ENCODE measurements around the gene CAPN8. TPM values are rescaled to one million over a fixed set of nuclear protein-coding genes. Genes with fewer than 3 reads are reported as not detected.

Gene CAPN8
- polyA plus RNA-seq, 1 of the 3 experiments (the other 2 are of a cell fraction) = not detected

DNA sequence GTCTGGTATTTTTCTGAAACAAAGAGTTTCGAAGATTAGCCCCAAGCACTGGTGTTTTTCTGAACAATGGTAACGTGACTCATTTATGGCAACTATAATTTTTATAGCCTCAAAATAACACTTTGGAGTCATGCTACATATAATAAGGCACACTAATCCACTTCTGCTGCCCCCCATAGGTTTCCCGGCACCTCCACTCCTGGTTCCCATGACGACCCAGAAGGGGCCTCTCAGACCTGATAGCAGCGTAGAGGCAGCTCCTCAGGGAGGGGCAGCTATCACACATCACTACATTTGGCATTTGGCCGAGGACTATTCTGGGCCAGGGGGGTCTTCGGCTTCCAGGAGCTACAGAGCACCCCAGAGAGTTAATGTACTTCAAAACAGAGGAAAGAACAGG lies 23.3 kb downstream of the CAPN8 start:
- TF ChIP-seq JUND (IDR thresholded peaks at IDR 0.05) = no peak
- Histone ChIP-seq H4K20me1 (ENCODE audit: insufficient read depth) (no peaks in the 10 kb centered on the region), H3K4me2 (no peak overlapping the region), H3K27me3 (ENCODE audit: insufficient read depth) (peaks cover 6% of the 10 kb centered on the region; the same call in 1 of the 2 replicates), H3K79me2 (ENCODE audit: insufficient read depth) (no peaks in the 10 kb centered on the region), H3K9ac (no peak overlapping the region), H3K36me3 (replicated peaks in 1 of 2; ENCODE audit: control insufficient read depth in 1 of 2, insufficient read depth in 2 of 2, low read length in 1 of 2) (no peaks in the 10 kb centered on the region), H3F3A (replicated peaks; ENCODE audit: insufficient read depth) (no peaks in the 10 kb centered on the region), H2AFZ (ENCODE audit: low read depth) (no peak overlapping the region), H3K4me3 (ENCODE audit: low read depth in 2 of 2, low read length in 1 of 2) (no peak overlapping the region), H3K4me1 (ENCODE audit: control insufficient read depth in 1 of 2, insufficient read depth in 2 of 2, low read depth in 1 of 2, low read length in 1 of 2) (no peaks in the 10 kb centered on the region), H3K9me3 (no peaks in the 10 kb centered on the region), H3K27ac (ENCODE audit: low read depth in 2 of 2, low read length in 1 of 2) (no peak overlapping the region), H3K9me2 (no peaks in the 10 kb centered on the region)
- DNase-seq = no peak
- POLR2A ChIA-PET = no interaction called here
- CTCF ChIA-PET = interaction anchor here (1.0 to 1.4 kb wide), 2 partner anchors 15 to 85 kb away, joined by 3 read pairs; no protein-coding TSS in a partner anchor
- WGBS (ENCODE audit: low lambda C conversion rate) = 31% methylated on average over 7 of the region's 7 CpGs

DNA sequence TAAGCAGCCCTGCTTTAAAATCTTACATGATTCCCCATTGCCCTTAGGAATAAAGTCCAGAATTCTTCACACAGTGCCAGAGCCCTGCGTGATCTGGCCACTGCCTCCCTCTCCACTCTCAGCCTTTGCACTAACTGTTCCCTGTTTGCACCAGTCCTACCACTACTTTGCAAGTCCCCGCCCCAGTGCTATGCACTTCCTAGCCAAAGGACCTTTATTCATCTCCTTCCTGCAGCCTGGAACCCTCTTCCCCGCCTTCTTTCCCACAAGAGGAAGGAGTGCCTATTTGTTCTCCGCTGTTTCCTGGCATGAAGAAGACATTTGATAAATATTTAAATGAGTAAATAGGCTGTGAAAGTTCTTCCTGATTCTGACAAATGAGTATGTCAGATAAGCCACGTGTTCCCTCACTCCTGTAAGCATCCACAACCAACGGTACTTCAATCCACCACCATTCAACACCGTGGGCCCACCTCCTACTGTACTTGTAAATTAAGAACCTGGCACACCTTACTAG lies 23.9 kb downstream of the CAPN8 start:
- WGBS (ENCODE audit: low lambda C conversion rate) = 40% methylated on average over 7 of the region's 7 CpGs
- H3K27ac ChIP-seq (ENCODE audit: low read depth in 2 of 2, low read length in 1 of 2) = no peak overlapping the region
- H3K4me1 ChIP-seq (ENCODE audit: control insufficient read depth in 1 of 2, insufficient read depth in 2 of 2, low read depth in 1 of 2, low read length in 1 of 2) = no peaks in the 10 kb centered on the region
- no peak overlapping the region for H3K9ac ChIP-seq
- no peaks in the 10 kb centered on the region for H3F3A ChIP-seq (replicated peaks; ENCODE audit: insufficient read depth)
- TF ChIP-seq, protein P1, sequence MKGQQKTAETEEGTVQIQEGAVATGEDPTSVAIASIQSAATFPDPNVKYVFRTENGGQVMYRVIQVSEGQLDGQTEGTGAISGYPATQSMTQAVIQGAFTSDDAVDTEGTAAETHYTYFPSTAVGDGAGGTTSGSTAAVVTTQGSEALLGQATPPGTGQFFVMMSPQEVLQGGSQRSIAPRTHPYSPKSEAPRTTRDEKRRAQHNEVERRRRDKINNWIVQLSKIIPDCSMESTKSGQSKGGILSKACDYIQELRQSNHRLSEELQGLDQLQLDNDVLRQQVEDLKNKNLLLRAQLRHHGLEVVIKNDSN (IDR thresholded peaks at IDR 0.05; ENCODE audit: borderline replicate concordance, low read depth) = no peak
- ChIA-PET CTCF (interaction anchor here (1.0 kb wide), 1 partner anchor 85 kb away, joined by 3 read pairs; no protein-coding TSS in a partner anchor), POLR2A (no interaction called here)
- no peaks in the 10 kb centered on the region for H3K9me3 ChIP-seq
- H3K36me3 ChIP-seq (replicated peaks in 1 of 2; ENCODE audit: control insufficient read depth in 1 of 2, insufficient read depth in 2 of 2, low read length in 1 of 2) = no peaks in the 10 kb centered on the region
- no peak overlapping the region for H3K4me2 ChIP-seq
- no peak overlapping the region for H2AFZ ChIP-seq (ENCODE audit: low read depth)
- no peak for DNase-seq
- H4K20me1 ChIP-seq (ENCODE audit: insufficient read depth) = no peaks in the 10 kb centered on the region
- no peaks in the 10 kb centered on the region for H3K9me2 ChIP-seq
- no peak overlapping the region for H3K4me3 ChIP-seq (ENCODE audit: low read depth in 2 of 2, low read length in 1 of 2)
- peaks cover 6% of the 10 kb centered on the region; the same call in 1 of the 2 replicates for H3K27me3 ChIP-seq (ENCODE audit: insufficient read depth)
- H3K79me2 ChIP-seq (ENCODE audit: insufficient read depth) = no peaks in the 10 kb centered on the region

DNA sequence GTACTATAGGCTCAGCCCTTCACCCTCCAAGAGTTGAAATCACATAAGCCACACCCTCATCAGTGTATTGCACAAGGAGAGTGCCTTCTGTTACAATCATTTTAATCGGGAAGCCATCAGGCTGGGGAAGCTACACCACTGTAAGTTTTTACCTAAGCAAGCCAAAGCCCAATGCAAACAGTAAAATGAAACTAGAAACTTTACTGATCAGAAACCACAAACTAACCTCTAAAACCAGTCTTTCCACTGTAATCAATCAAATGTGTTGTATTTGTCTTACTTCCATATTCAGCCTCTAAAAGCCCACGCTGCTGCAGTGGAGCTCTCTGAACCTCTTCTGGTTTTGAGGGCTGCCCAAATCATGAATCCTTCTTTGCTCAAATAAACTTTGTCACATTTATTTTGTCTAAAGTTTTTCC lies 26.2 kb downstream of the CAPN8 start:
- DNase-seq = no peak
- no peak for TF ChIP-seq EZH2phosphoT487 (IDR thresholded peaks at IDR 0.05; ENCODE audit: borderline replicate concordance, low read depth)
- TF ChIP-seq, protein P2, sequence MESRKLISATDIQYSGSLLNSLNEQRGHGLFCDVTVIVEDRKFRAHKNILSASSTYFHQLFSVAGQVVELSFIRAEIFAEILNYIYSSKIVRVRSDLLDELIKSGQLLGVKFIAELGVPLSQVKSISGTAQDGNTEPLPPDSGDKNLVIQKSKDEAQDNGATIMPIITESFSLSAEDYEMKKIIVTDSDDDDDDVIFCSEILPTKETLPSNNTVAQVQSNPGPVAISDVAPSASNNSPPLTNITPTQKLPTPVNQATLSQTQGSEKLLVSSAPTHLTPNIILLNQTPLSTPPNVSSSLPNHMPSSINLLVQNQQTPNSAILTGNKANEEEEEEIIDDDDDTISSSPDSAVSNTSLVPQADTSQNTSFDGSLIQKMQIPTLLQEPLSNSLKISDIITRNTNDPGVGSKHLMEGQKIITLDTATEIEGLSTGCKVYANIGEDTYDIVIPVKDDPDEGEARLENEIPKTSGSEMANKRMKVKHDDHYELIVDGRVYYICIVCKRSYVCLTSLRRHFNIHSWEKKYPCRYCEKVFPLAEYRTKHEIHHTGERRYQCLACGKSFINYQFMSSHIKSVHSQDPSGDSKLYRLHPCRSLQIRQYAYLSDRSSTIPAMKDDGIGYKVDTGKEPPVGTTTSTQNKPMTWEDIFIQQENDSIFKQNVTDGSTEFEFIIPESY (IDR thresholded peaks at IDR 0.05; ENCODE audit: borderline replicate concordance, low read depth) = no peak
- TF ChIP-seq MXI1 (IDR thresholded peaks at IDR 0.05; ENCODE audit: low read depth, low read length) = no peak
- no peak for TF ChIP-seq FOSL2 (IDR thresholded peaks at IDR 0.05; ENCODE audit: borderline replicate concordance, low read depth)
- TF ChIP-seq TEAD4 (IDR thresholded peaks at IDR 0.05; ENCODE audit: borderline replicate concordance, insufficient read depth) = no peak
- no peak for TF ChIP-seq POLR2AphosphoS5 (IDR thresholded peaks at IDR 0.05; ENCODE audit: low read depth, low read length)
- TF ChIP-seq EP300 (IDR thresholded peaks at IDR 0.05; ENCODE audit: borderline replicate concordance in 1 of 2, low read depth in 1 of 2, low read length in 1 of 2) = no peak
- TF ChIP-seq YY1 (IDR thresholded peaks at IDR 0.05; ENCODE audit: low read depth) = no peak
- no peak for TF ChIP-seq TCF12 (IDR thresholded peaks at IDR 0.05)
- TF ChIP-seq SIN3A (IDR thresholded peaks at IDR 0.05; ENCODE audit: borderline replicate concordance, low read depth, low read length) = no peak
- TF ChIP-seq TAF1 (IDR thresholded peaks at IDR 0.05; ENCODE audit: borderline replicate concordance, low read depth, low read length) = no peak
- no peak for TF ChIP-seq RFX5 (IDR thresholded peaks at IDR 0.05; ENCODE audit: low read length)
- no peak for TF ChIP-seq JUND (IDR thresholded peaks at IDR 0.05)
- TF ChIP-seq GATA2 (CRISPR knock-in tag; IDR thresholded peaks at IDR 0.05) = no peak
- H2AFZ ChIP-seq (ENCODE audit: low read depth) = no peak overlapping the region
- H3K27me3 ChIP-seq (ENCODE audit: insufficient read depth) = peaks cover 6% of the 10 kb centered on the region; the same call in 1 of the 2 replicates
- no peak overlapping the region for H3K9ac ChIP-seq
- H3K79me2 ChIP-seq (ENCODE audit: insufficient read depth) = no peaks in the 10 kb centered on the region
- no peaks in the 10 kb centered on the region for H3K9me3 ChIP-seq
- H3K27ac ChIP-seq (ENCODE audit: low read depth in 2 of 2, low read length in 1 of 2) = no peak overlapping the region
- ChIA-PET POLR2A (no interaction called here), CTCF (interaction anchor here (1.9 kb wide), 1 partner anchor 82 kb away, joined by 6 read pairs; no protein-coding TSS in a partner anchor)
- no peaks in the 10 kb centered on the region for H3F3A ChIP-seq (replicated peaks; ENCODE audit: insufficient read depth)
- no peaks in the 10 kb centered on the region for H4K20me1 ChIP-seq (ENCODE audit: insufficient read depth)
- H3K36me3 ChIP-seq (replicated peaks in 1 of 2; ENCODE audit: control insufficient read depth in 1 of 2, insufficient read depth in 2 of 2, low read length in 1 of 2) = no peaks in the 10 kb centered on the region
- H3K9me2 ChIP-seq = no peaks in the 10 kb centered on the region
- H3K4me2 ChIP-seq = no peak overlapping the region
- WGBS (ENCODE audit: low lambda C conversion rate) = 31% methylated on average over 2 of the region's 2 CpGs
- no peak overlapping the region for H3K4me3 ChIP-seq (ENCODE audit: low read depth in 2 of 2, low read length in 1 of 2)
- H3K4me1 ChIP-seq (ENCODE audit: control insufficient read depth in 1 of 2, insufficient read depth in 2 of 2, low read depth in 1 of 2, low read length in 1 of 2) = no peaks in the 10 kb centered on the region

All from SK-N-SH (cell line).